Kidney epithelial cell (primary cell): ENCODE data around the gene DDN. TPM values are rescaled to one million over a fixed set of nuclear protein-coding genes. Genes with fewer than 3 reads are reported as not detected.

Experiments used
- DNase-seq: peaks from one replicate; pipeline ENCODE4 v3.0.0-alpha.2; 2010; ENCODE audit warnings: low read depth
- H3K27me3 ChIP-seq: 2 replicates; pipeline ENCODE4 v1.6.0; 2011; ENCODE audit warnings: low read length; ENCODE audit not compliant: control insufficient read depth, insufficient read depth
- H3K36me3 ChIP-seq: 2 replicates; pipeline ENCODE4 v1.5.1; 2011; ENCODE audit warnings: low read length; ENCODE audit not compliant: control insufficient read depth, insufficient read depth
- H3K4me3 ChIP-seq: 2 replicates; pipeline ENCODE4 v1.5.1; 2011; ENCODE audit warnings: low read depth, mild to moderate bottlenecking, control low read depth, low read length
- total RNA-seq: library from RNA; depleted of rRNA; stranded (reverse); fragments of >200 nt; gene quantifications from 2 replicates; pipeline ENCODE4 v1.2.3, GENCODE V29; 2015
- TF ChIP-seq, protein P1 (sequence below): IDR thresholded peaks from 2 replicates; pipeline ENCODE4 v1.5.1; 2011; ENCODE audit warnings: mild to moderate bottlenecking, moderate library complexity, low read length, control low read depth, inconsistent platforms; ENCODE audit not compliant: insufficient read depth, poor library complexity, severe bottlenecking

Gene DDN
- total RNA-seq, 1 donor from 2014 or later = 0.13 TPM

GRCh38 chr12:49025463-49025862, 26.3 kb upstream of the DDN start:
- H3K36me3 ChIP-seq = peaks cover 4% of the 10 kb centered on the region
- no peak overlapping the region for H3K4me3 ChIP-seq
- no peaks in the 10 kb centered on the region for H3K27me3 ChIP-seq
- no peak for DNase-seq
- TF ChIP-seq, protein P1, sequence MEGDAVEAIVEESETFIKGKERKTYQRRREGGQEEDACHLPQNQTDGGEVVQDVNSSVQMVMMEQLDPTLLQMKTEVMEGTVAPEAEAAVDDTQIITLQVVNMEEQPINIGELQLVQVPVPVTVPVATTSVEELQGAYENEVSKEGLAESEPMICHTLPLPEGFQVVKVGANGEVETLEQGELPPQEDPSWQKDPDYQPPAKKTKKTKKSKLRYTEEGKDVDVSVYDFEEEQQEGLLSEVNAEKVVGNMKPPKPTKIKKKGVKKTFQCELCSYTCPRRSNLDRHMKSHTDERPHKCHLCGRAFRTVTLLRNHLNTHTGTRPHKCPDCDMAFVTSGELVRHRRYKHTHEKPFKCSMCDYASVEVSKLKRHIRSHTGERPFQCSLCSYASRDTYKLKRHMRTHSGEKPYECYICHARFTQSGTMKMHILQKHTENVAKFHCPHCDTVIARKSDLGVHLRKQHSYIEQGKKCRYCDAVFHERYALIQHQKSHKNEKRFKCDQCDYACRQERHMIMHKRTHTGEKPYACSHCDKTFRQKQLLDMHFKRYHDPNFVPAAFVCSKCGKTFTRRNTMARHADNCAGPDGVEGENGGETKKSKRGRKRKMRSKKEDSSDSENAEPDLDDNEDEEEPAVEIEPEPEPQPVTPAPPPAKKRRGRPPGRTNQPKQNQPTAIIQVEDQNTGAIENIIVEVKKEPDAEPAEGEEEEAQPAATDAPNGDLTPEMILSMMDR = no peak

GRCh38 chr12:49024543-49024942, 25.4 kb upstream of the DDN start:
- TF ChIP-seq, protein P1 = no peak
- Histone ChIP-seq H3K27me3 (no peaks in the 10 kb centered on the region), H3K4me3 (no peak overlapping the region), H3K36me3 (peaks cover 4% of the 10 kb centered on the region)
- no peak for DNase-seq

DNA sequence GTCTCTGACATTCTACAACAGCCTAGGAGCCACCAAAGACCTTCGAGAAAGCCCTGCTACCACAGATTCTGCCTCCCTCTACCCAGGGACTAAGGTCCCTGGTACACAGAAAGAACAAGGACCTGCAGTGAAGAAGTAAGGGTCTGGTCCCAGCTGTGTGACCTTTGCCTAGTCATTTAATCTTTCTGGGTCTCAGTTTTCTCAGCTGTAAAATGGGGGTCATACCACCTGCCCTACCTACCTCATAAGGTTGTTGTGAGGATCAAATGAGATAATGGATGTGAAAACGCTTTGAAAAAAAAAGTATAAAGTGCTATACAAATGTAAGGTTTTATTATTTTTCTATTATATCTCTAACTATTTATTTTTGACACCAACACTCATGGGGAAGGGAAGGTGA, 24.6 kb upstream of the DDN start:
- Histone ChIP-seq H3K27me3 (no peaks in the 10 kb centered on the region), H3K36me3 (peaks cover 4% of the 10 kb centered on the region), H3K4me3 (no peak overlapping the region)
- TF ChIP-seq, protein P1 = no peak
- no peak for DNase-seq

- no peak for DNase-seq
- Histone ChIP-seq H3K4me3 (no peak overlapping the region), H3K36me3 (peaks cover 4% of the 10 kb centered on the region), H3K27me3 (no peaks in the 10 kb centered on the region)
- TF ChIP-seq, protein P1 = no peak
Measured at GRCh38 chr12:49022558-49023178, 23.5 kb upstream of the DDN start.

DNA sequence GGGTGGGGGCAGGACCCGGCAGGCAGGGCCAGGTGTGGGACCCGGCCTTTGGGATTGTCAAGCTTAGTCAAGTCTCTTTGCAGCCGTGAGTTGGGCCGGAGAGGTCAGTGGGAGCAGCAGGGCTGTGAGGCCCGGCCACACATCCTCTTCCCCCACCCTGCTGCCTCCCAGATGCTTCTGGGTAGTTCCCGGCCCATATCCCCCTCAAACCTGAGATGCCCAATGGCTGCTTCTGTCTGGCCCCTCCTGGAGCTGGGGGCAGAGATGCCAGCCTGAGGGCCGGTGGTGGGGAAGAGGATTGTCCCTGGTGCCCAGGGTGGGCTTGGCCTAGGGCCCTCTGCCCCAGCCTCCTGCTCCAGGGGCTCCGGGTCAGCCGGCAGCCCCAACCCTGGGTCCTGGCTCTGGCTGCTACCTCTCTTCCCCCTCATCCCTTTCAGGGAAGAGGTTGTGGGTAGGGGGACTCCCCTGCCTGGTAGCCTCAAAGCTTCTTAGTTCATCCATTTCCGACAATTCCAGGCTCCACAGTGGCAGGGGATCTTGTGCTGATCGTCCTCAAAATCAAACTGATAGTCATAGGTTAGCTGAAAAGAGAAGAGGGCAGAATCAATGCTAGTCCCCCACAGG, 22.2 kb upstream of the DDN start:
- Histone ChIP-seq H3K4me3 (no peak overlapping the region), H3K36me3 (peaks cover 3% of the 10 kb centered on the region), H3K27me3 (no peaks in the 10 kb centered on the region)
- TF ChIP-seq, protein P1 = no peak
- DNase-seq = no peak

DNA sequence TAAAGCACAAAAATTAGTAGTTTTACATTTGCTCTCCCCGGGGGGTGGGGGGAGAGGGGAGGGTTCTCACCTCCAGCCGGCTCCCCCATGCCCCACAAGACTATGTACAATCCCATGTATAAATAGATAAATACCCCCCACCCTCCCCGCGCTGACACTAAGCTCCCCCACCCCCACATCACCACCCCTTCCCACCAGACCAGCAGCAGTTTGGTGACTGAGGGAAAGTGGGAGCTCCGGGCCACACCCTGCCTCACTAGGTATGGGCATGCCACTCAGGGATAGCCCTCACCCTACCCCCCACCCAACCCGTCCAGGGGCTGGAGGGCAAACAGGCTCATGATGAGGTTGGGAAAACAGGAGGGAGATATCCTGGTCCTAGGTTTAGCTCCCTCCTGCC, 21.3 kb upstream of the DDN start:
- TF ChIP-seq, protein P1 = no peak
- Histone ChIP-seq H3K4me3 (no peak overlapping the region), H3K27me3 (no peaks in the 10 kb centered on the region), H3K36me3 (peaks cover 3% of the 10 kb centered on the region)
- no peak for DNase-seq
